Rectal smooth muscle tissue (tissue), 1 donor: ENCODE results near the gene HSBP1L1.
"Not testable (repeated sequence)": the region's sequence is repeated elsewhere in the genome, so short reads cannot be mapped to it uniquely, and the experiment has no call there.

Source experiments
- H3K27ac ChIP-seq: one replicate; pipeline ENCODE4 v1.7.0; 2013; ENCODE audit warnings: low read depth, low read length, inconsistent platforms
- H3K27me3 ChIP-seq: one replicate; pipeline ENCODE4 v1.7.0; 2013; ENCODE audit warnings: low read length; ENCODE audit not compliant: control insufficient read depth, insufficient read depth
- H3K36me3 ChIP-seq: one replicate; pipeline ENCODE4 v1.7.0; 2013; ENCODE audit warnings: low read length; ENCODE audit not compliant: control insufficient read depth, insufficient read depth
- H3K4me1 ChIP-seq: one replicate; pipeline ENCODE4 v1.7.0; 2013; ENCODE audit warnings: low read length; ENCODE audit not compliant: control insufficient read depth, insufficient read depth
- H3K4me3 ChIP-seq: one replicate; pipeline ENCODE4 v1.7.0; 2013; ENCODE audit warnings: low read length
- H3K9ac ChIP-seq: one replicate; pipeline ENCODE4 v1.7.0; 2013; ENCODE audit warnings: low read length

Gene HSBP1L1

DNA sequence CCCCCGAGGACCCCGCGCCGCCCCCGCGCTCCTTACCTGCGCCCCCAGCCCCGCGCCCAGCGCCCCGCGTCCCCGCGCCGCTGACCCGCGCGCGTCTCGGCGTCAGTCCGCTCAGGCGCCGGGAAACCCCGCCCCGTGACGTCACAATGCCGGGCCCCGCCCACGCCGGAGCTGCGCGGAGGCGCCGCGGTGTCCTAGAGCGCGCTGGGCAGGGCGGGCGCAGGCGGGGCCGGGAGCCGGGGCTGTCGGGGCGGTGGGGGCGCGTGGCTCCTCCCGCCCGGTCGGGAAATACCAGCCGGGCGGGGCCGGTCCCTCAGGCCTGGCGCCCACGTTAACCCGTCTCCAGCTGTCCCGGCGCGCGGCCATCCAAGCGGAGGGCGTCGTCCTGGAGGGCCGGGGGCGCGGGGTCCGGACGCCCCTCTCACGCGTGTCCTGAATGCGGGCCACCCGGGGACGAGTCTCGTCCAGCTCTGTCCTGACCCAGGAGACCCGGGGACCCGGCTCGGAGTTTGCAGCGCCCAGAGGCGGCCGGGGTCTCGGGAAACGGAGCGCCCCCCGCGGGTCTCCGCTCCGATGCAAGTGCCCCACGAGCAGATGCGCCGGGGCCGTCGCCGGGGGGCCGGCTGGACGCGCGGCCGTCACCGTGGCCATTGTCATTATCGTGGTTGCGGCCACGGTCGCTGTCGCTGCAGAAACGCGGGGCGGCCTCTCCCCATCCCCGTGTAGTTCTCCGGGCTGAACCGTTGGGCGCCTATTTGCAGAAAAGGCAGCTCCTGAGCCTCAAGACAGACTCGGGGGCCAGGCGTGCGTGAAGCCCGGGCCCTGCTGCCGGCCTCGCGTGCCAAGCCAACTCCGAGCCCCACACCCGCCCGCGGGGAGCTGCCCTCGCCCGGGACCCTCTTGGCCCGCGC lies 12.6 kb upstream of the HSBP1L1 start, which contains the start of gene SLC66A2:
Gene SLC66A2 (minus strand): TSS at position 109 of the 911 bp plus-strand sequence. CDS start 727 bp downstream, outside the sequence.
- Histone ChIP-seq H3K27me3 (no peaks in the 10 kb centered on the region), H3K27ac (peak within 1 kb of the TSS; percentile 55), H3K36me3 (no peaks in the 10 kb centered on the region), H3K9ac (peak within 1 kb of the TSS; percentile 66), H3K4me1 (peaks cover 8% of the 10 kb centered on the region), H3K4me3 (peak within 1 kb of the TSS; percentile 81)

DNA sequence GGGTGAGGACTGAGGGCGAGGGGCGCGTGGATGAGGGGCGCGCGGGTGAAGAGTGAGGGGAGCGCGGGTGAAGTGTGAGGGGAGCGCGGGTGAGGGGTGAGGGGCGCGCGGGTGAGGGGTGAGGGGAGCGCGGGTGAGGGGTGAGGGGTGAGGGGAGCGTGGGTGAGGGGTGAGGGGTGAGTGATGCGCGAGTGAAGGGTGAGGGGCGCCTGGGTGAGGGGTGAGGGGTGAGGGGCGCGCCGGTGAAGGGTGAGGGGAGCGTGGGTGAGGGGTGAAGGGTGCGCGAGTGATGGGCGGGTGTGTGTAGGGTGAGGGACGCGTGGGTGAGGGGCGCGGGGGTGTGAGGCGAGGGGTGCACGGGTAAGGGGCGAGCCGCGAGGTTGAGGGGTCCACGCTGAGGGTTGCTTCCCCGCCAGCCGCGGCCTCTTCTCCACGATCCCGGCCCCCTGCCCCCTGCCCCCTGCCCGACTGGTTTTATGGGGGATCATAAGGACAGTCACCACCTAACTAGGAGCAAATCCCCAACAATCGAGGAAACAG lies 11.9 kb upstream of the HSBP1L1 start:
- no peak overlapping the region for H3K9ac ChIP-seq
- peaks cover 8% of the 10 kb centered on the region for H3K4me1 ChIP-seq
- H3K27ac ChIP-seq, result no peak overlapping the region
- no peaks in the 10 kb centered on the region for H3K36me3 ChIP-seq
- no peaks in the 10 kb centered on the region for H3K27me3 ChIP-seq
- peak overlapping the region; percentile 78 for H3K4me3 ChIP-seq

DNA sequence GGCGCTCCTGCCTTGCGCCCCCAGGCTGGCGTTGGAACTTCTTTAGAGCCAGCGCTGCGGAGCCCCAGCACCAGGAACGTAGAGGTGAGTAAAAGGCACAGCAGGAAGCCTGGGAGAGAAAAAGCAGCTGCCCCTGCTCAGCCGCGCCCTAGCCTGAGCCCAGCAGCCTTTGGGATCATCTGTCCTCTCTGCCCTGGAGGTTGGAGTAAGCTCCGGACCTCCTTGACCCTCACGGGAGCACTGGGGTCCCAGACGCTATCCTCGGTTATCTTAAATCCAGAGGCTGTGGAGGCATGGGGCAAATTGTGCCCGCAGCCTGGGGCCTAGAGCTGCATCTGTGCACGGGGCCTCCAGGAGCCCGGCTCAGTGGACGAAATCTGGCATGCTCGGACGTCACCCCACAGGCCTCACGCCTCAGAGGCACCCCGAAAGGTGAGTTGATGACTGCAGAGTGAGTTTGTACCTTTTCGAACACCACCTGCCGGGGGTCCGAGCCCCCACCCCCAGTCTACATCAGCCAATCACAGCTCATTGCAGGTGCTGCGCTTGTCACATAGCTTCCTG lies 11.4 kb upstream of the HSBP1L1 start:
- Histone ChIP-seq H3K27me3 (no peaks in the 10 kb centered on the region), H3K4me1 (peaks cover 8% of the 10 kb centered on the region), H3K4me3 (no peak overlapping the region), H3K9ac (no peak overlapping the region), H3K36me3 (no peaks in the 10 kb centered on the region), H3K27ac (no peak overlapping the region)

DNA sequence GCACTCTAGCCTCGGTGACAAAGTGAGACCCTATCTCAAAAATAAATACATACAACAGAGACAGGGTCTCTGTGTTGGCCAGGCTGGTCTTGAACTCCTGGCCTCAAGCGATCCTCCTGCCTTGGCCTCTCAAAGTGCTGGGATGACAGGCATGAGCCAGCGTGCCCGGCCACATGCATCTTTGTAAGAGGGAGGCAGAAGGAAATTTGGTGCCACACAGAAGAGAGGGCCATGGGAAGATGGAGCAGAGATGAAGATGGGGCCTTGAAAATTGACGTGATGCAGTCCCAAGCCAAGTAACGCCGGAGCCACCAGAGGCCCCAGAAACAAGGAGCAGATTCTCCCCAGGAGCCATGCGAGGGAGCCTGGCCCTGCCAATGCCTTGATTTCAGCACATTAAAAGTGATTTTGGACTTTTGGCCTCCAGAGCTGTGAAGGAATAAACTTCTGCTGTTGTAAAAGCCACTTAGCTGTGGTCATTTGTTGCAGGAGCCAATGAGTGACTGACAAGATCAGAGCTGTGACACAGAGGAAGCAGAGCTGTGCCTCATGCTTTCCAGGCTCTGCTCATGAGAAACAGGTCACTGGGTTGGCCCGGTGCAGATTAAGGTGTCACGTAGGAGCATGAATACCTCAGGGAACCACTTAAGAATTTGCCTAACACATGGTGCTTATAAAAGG lies 10.3 kb upstream of the HSBP1L1 start:
- Histone ChIP-seq H3K27me3 (no peaks in the 10 kb centered on the region), H3K27ac (no peak overlapping the region), H3K4me3 (no peak overlapping the region), H3K4me1 (peaks cover 6% of the 10 kb centered on the region), H3K36me3 (no peaks in the 10 kb centered on the region), H3K9ac (no peak overlapping the region)

DNA sequence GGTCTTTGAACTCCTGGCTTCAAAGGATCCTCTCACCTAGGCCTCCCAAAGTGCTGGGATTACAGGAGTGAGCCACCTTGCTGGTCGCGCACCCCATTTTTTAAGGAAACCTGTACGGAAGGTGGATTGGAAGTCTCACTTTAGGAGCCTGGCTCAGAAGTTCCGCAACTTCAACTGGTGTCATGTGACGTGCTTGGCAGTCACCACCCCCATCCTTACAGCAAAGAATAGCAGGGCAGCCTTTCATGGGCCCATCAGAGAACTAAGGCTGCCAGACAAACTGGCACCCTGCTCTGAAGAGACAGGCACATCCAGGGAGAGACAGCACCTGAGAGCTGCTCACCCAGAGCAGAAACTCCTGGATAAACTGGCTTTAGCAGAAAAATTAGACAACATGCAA lies 9.7 kb upstream of the HSBP1L1 start:
- Histone ChIP-seq H3K4me3 (no peak overlapping the region), H3K9ac (no peak overlapping the region), H3K36me3 (no peaks in the 10 kb centered on the region), H3K27me3 (no peaks in the 10 kb centered on the region), H3K4me1 (peaks cover 4% of the 10 kb centered on the region), H3K27ac (no peak overlapping the region)

- Histone ChIP-seq H3K4me3 (no peak overlapping the region), H3K27me3 (no peaks in the 10 kb centered on the region), H3K27ac (no peak overlapping the region), H3K9ac (no peak overlapping the region), H3K4me1 (peaks cover under 1% of the 10 kb centered on the region), H3K36me3 (no peaks in the 10 kb centered on the region)
Measured at GRCh38 chr18:79955302-79956075, 9.0 kb upstream of the HSBP1L1 start.

GRCh38 chr18:79956276-79956675 lies 8.2 kb upstream of the HSBP1L1 start:
- H3K27me3 ChIP-seq, result no peaks in the 10 kb centered on the region
- H3K27ac ChIP-seq, result no peak overlapping the region
- H3K4me3 ChIP-seq, result no peak overlapping the region
- H3K36me3 ChIP-seq, result no peaks in the 10 kb centered on the region
- no peak overlapping the region for H3K9ac ChIP-seq
- H3K4me1 ChIP-seq, result no peaks in the 10 kb centered on the region

- Histone ChIP-seq H3K4me1 (no peaks in the 10 kb centered on the region), H3K27ac (no peak overlapping the region)
Measured at GRCh38 chr18:79958981-79959380, 5.5 kb upstream of the HSBP1L1 start.

DNA sequence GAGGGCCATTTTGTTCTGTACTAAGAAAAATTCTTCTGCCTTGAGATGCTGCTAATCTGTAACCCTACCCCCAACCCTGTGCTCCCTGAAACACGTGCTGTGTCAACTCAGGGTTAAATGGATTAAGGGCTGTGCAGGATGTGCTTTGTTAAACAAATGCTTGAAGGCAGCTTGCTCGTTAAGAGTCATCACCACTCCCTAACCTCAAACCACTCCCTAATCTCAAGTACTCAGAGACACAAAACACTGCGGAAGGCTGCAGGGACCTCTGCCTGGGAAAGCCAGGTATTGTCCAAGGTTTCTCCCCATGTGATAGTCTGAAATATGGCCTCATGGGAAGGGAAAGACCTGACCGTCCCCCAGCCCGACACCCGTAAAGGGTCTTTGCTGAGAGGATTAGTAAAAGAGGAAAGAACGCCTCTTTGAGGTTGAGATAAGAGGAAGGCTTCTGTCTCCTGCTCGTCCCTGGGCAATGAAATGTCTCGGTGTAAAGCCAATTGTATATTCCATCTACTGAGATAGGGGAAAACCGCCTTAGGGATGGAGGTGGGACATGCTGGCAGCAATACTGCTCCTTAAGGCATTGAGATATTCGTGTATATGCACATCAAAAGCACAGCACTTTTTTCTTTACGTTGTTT lies 4.2 kb upstream of the HSBP1L1 start:
- H3K27ac ChIP-seq, H3K27me3 ChIP-seq, H3K4me3 ChIP-seq, H3K4me1 ChIP-seq, H3K9ac ChIP-seq, H3K36me3 ChIP-seq: not testable (repeated sequence)

More at GRCh38 chr18:79958981-79959380, 5.5 kb upstream of the HSBP1L1 start:
- no peaks in the 10 kb centered on the region for H3K36me3 ChIP-seq
- no peak overlapping the region for H3K9ac ChIP-seq
- H3K27me3 ChIP-seq, result no peaks in the 10 kb centered on the region
- no peak overlapping the region for H3K4me3 ChIP-seq

DNA sequence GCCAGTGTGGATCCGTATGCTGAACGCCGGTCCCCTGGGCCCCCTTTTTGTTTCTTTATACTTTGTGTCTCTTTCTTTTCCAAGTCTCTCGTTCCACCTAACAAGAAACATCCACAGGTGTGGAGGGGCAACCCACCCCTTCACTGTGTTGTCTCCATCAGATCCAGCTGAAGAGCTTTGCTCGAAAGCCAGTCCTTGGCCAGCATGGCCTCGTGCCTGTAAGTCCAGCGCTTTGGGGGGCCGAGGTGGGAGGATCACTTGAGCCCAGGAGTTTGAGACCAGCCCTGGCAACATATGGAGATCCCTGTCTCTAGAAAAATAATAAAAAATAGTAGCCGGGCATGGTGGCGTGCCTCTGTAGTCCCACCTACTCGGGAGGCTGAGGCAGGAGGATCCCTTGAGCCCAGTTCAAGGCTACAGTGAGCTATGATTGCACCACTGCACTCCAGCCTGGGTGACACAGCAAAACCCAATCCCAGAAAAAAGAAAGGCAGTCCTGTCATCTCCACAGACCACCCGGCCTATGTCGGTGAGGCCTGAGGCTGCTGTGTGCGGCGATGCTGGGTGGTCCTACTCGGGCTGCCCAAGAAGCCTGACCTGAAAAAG lies 3.4 kb upstream of the HSBP1L1 start:
- no peaks in the 10 kb centered on the region for H3K36me3 ChIP-seq
- H3K27ac ChIP-seq, result no peak overlapping the region
- H3K27me3 ChIP-seq, result no peaks in the 10 kb centered on the region
- peak overlapping the region; percentile 24 for H3K9ac ChIP-seq
- no peak overlapping the region for H3K4me3 ChIP-seq
- H3K4me1 ChIP-seq, result peaks cover 7% of the 10 kb centered on the region

- Histone ChIP-seq H3K27ac (no peak overlapping the region), H3K36me3 (no peaks in the 10 kb centered on the region), H3K4me1 (peaks cover 7% of the 10 kb centered on the region), H3K4me3 (no peak overlapping the region), H3K27me3 (no peaks in the 10 kb centered on the region), H3K9ac (peak overlapping the region; percentile 24)
Measured at GRCh38 chr18:79961527-79962291, 2.7 kb upstream of the HSBP1L1 start.
